ENCODE results near the gene STRIP2.

The STRIP2 gene

GRCh38 chr7:129421717-129422250 is 12.4 kb upstream of the STRIP2 start:
- in situ Hi-C loops (cut with MboI; ENCODE audit: low pct_unique_long_range_greater_than_20kb, low sequenced_read_pairs, unreplicated experiment) = no loop called here

DNA sequence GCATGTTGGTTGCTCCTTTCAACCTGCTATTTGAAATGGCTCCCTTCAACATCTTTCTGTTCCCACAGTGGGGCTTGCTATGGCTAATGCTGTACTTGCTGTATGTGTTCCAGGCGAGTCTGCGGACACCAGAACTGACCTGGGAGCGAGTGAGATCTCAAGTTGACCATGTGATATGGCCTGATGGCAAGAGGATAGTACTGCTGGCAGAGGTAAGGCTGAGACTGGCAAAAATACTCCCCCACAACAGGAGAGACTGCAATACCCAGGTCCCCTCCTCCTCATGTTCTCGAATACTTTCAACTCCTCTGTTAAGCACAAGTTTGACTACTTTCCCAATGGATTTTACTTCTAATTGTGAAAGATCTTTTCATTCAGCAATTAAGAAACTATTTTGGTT is 11.5 kb upstream of the STRIP2 start:
- TF ChIP-seq, protein P1, sequence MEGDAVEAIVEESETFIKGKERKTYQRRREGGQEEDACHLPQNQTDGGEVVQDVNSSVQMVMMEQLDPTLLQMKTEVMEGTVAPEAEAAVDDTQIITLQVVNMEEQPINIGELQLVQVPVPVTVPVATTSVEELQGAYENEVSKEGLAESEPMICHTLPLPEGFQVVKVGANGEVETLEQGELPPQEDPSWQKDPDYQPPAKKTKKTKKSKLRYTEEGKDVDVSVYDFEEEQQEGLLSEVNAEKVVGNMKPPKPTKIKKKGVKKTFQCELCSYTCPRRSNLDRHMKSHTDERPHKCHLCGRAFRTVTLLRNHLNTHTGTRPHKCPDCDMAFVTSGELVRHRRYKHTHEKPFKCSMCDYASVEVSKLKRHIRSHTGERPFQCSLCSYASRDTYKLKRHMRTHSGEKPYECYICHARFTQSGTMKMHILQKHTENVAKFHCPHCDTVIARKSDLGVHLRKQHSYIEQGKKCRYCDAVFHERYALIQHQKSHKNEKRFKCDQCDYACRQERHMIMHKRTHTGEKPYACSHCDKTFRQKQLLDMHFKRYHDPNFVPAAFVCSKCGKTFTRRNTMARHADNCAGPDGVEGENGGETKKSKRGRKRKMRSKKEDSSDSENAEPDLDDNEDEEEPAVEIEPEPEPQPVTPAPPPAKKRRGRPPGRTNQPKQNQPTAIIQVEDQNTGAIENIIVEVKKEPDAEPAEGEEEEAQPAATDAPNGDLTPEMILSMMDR (IDR thresholded peaks at IDR 0.05; ENCODE audit: extremely low read depth, insufficient read depth, missing control alignments) = no peak
- in situ Hi-C loops (cut with MboI; ENCODE audit: low pct_unique_long_range_greater_than_20kb, low sequenced_read_pairs, unreplicated experiment) = no loop called here
- no peak for DNase-seq (ENCODE audit: low spot score)

More at GRCh38 chr7:129421717-129422250, 12.4 kb upstream of the STRIP2 start:
- TF ChIP-seq, protein P1 (IDR thresholded peaks at IDR 0.05; ENCODE audit: extremely low read depth, insufficient read depth, missing control alignments) = no peak
- no peak for DNase-seq (ENCODE audit: low spot score)

DNA sequence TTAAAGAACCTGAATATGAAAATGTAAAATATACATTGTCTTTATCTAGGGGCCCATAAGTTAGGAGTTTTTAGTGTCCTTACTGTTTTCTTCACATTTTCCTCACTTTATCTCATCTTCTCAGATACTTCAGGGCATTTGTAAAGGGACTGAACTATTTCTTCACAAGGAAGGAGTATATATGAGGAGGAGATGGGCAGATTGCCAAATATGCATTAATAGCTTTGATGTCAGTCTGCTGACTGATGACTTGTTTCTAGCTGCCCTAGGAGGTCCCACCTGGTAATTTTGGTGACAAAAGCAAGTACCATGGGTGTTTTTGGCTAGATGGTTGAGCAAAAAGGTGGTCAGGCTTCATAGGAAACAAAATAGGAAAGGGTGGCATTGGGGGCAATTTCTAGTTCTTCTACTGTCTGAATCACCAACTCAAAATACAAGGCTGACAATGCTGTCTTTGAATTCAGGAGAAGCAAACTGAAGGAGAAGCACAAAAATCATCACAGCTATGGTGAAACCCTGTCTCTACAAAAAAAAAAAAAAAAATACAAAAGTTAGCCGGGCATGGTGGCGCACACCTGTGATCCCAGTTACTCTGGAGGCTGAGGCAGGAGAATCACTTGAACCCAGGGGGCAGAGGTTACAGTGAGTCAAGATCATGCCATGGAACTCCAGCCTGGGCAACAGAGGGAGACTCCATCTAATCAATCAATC is 10.4 kb upstream of the STRIP2 start:
- TF ChIP-seq, protein P1 (IDR thresholded peaks at IDR 0.05; ENCODE audit: extremely low read depth, insufficient read depth, missing control alignments) = no peak
- DNase-seq (ENCODE audit: low spot score) = no peak
- in situ Hi-C loops (cut with MboI; ENCODE audit: low pct_unique_long_range_greater_than_20kb, low sequenced_read_pairs, unreplicated experiment) = no loop called here

- TF ChIP-seq, protein P1 (IDR thresholded peaks at IDR 0.05; ENCODE audit: extremely low read depth, insufficient read depth, missing control alignments) = no peak
- no peak for DNase-seq (ENCODE audit: low spot score)
- in situ Hi-C loops (cut with MboI; ENCODE audit: low pct_unique_long_range_greater_than_20kb, low sequenced_read_pairs, unreplicated experiment) = no loop called here
Observed at GRCh38 chr7:129426482-129426881, 7.8 kb upstream of the STRIP2 start.

DNA sequence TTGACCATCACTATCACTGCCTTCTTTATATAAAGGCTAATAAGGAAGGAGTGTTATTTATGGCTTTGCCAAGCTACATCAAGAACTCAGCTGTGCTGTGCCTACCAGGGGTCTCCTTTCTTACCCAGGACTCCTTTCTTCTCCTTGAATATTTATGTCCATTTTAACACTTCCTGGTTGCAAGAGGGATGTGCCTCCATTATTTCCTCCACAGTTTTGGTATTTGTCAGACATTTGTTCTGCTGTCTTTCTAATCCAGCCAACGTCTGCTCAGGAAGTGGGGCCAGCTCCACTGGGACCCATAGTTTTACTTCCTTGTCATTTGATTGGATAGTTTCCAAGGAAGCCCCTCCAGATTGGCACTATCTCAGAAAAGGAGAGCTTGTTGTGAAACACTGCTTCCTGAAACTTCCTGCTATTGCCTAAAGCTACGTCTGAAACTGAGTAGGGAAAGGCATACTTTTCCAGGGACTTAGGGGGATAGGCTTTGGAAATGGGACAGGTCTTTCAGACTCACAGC is 6.6 kb upstream of the STRIP2 start:
- DNase-seq (ENCODE audit: low spot score) = no peak
- TF ChIP-seq, protein P1 (IDR thresholded peaks at IDR 0.05; ENCODE audit: extremely low read depth, insufficient read depth, missing control alignments) = no peak
- in situ Hi-C loops (cut with MboI; ENCODE audit: low pct_unique_long_range_greater_than_20kb, low sequenced_read_pairs, unreplicated experiment) = no loop called here

GRCh38 chr7:129431911-129432643 is 2.2 kb upstream of the STRIP2 start:
- in situ Hi-C loops (cut with MboI; ENCODE audit: low pct_unique_long_range_greater_than_20kb, low sequenced_read_pairs, unreplicated experiment) = no loop called here
- no peak for DNase-seq (ENCODE audit: low spot score)
- TF ChIP-seq, protein P1 (IDR thresholded peaks at IDR 0.05; ENCODE audit: extremely low read depth, insufficient read depth, missing control alignments) = no peak

All from GM13977 (cell line).